Mesodermal cell (in vitro differentiated cells): Measurements from ENCODE around the gene C11orf91.
"Not testable (repeated sequence)": the region's sequence is repeated elsewhere in the genome, so short reads cannot be mapped to it uniquely, and the experiment has no call there.

Experiments used
- H3K27ac ChIP-seq: 2 replicates; pipeline ENCODE4 v1.7.0; 2013; ENCODE audit warnings: mild to moderate bottlenecking, low read depth, low read length, moderate library complexity; ENCODE audit not compliant: severe bottlenecking
- H3K36me3 ChIP-seq: 2 replicates; pipeline ENCODE4 v1.7.1; 2013; ENCODE audit warnings: mild to moderate bottlenecking, low read length, moderate library complexity; ENCODE audit not compliant: control insufficient read depth, insufficient read depth
- H3K4me1 ChIP-seq: one replicate; pipeline ENCODE4 v1.7.1; 2013; ENCODE audit warnings: mild to moderate bottlenecking, low read length; ENCODE audit not compliant: insufficient read depth, control insufficient read depth, poor library complexity, severe bottlenecking
- H3K4me3 ChIP-seq: 2 replicates; pipeline ENCODE4 v1.7.0; 2013; ENCODE audit warnings: low read length, control low read depth, mild to moderate bottlenecking; ENCODE audit not compliant: insufficient read depth, poor library complexity, severe bottlenecking; ENCODE audit errors: extremely low read depth
- H3K9me3 ChIP-seq: 2 replicates; pipeline ENCODE4 v1.7.1; 2013; ENCODE audit warnings: mild to moderate bottlenecking, low read length, moderate library complexity; ENCODE audit not compliant: control insufficient read depth
- WGBS, 2 experiments: methylation state at CpG; one replicate each; pipeline ENCODE4 v1.1.5; 2013; ENCODE audit warnings: missing lambda C conversion rate in 2 of 2; ENCODE audit not compliant: insufficient coverage in 2 of 2; 5-methylcytosine and 5-hydroxymethylcytosine counted together

C11orf91 gene

DNA sequence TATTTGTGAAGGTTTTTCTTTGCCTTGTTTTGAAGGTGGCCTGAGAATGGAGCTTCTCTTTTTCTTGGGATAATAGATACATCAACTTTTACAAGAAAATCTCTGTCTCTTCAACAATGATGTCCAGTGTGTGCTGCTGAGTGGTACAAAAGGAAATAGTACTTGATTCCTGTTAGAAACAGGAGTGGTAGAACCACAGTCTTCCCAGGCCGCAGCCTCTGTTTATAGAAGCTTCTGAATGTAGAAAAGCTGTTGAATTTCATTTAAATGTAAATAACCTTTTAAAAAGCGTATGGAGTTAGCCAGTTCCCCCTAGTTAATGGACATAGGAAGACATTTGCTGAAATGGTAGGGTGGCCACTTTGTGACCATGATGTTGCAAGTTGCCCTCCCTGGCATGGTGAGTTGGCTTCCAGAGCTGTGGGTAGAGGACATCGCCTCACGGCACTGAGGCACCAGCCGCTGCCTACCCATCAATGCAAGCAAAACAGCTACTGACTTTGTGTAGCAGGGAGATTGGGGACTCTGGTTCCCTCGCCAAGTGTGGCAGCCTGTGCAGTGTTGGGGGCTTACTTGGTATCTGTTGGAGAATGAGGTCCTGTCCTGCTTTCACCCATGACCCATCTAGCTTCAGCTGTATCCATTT lies 31.6 kb downstream of the C11orf91 start:
- Histone ChIP-seq H3K9me3 (no peaks in the 10 kb centered on the region), H3K27ac (no peak overlapping the region), H3K4me3 (no peak overlapping the region), H3K36me3 (peaks cover 10% of the 10 kb centered on the region), H3K4me1 (peaks cover 22% of the 10 kb centered on the region)
- 92 to 100% methylated on average over 2 of the region's 6 CpGs for WGBS, 2 experiments

DNA sequence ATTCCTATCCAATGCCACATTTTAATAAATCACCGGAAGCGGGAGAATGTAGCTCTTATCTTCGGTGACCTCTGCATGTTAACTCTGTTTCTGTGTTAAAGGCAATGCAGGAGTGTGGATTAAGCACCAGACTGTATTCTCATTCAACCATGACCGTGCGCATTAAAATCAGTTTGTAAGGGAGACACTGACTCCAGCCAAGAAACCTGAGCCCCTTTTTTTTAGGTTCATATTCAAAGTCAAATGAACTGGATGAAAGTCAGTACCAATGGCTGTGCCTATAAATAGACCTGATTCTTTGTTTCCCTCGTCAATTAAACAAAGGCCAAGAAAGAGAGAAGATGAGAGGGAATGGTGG lies 32.2 kb downstream of the C11orf91 start:
- H3K27ac ChIP-seq, result no peak overlapping the region
- WGBS, 2 experiments, result 91 to 97% methylated on average over 6 of the region's 6 CpGs
- peaks cover 17% of the 10 kb centered on the region for H3K4me1 ChIP-seq
- H3K4me3 ChIP-seq, result no peak overlapping the region
- H3K36me3 ChIP-seq, result peaks cover 10% of the 10 kb centered on the region
- no peaks in the 10 kb centered on the region for H3K9me3 ChIP-seq

DNA sequence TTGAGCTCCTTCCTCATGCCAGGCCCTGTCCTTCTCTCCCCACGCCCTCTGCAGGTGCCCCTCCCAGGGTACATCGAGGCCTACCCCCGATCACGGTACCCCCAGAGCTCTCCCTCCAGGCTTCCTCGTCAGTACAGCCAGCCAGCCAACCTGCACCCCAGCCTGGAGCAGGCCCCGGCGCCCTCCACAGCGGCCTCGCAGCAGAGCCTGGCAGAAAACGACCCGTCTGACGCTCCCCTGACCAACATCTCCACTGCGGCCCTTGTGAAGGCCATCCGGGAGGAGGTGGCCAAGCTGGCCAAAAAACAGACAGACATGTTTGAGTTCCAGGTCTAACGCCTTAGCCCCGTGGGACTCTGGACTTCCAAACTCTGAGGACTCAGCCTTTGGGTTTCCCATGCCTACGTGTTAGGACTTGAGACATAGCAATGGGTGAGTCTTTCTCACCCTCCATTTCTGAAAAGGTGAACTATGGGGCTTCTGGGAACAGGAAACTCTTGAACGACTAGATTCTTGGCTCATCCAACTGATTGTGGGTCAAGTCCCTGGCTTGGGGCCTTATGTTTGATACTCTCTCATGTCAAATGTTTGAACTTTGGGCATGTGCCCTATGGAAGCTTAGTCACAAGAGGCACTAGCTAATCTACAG lies 32.7 kb downstream of the C11orf91 start:
- 94 to 96% methylated on average over 13 to 17 of the region's 18 CpGs for WGBS, 2 experiments
- Histone ChIP-seq H3K36me3 (peaks cover 10% of the 10 kb centered on the region), H3K4me1 (peaks cover 17% of the 10 kb centered on the region), H3K27ac (no peak overlapping the region), H3K4me3 (no peak overlapping the region), H3K9me3 (no peaks in the 10 kb centered on the region)

DNA sequence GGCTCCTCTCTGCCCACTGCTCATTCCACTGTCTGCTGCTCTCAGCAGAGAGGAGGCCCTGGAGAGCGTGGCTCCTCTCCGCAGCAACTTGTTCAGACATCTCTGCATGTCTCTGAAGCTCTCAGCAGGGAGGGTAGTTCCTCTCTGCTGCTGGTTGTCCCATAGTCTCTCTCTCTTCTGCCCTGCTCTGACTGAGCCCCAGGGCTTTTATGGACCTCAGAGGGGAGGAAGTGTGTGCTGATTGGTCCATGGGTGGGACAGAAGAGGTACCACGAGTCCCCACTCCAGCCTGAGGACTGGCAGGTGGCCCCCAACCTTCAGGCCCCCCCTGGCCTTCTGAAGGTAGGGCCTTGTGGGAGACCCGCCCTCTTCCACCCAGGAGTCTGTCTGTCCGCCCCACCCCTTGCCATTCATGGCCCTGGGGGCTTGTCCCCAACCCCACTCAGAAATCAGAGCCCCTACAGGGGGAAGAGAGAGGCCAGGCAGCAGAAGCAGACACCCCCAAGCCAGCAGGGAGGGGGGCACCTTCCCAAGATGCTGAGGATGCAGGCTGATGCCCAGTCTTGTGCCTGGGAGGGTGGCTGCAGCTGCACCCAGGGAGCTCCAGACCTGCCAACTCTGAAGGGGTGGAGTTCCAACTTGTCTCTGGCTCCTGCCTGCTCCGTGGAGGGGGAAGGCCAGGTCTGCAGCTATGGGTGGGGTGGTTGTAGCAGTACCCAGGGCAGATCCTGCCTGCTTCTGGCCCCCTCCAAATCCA lies 35.1 kb downstream of the C11orf91 start:
- no peaks in the 10 kb centered on the region for H3K9me3 ChIP-seq
- H3K27ac ChIP-seq, result no peak overlapping the region
- no peak overlapping the region for H3K4me3 ChIP-seq
- H3K4me1 ChIP-seq, result peaks cover 16% of the 10 kb centered on the region
- 82 to 90% methylated on average over 3 to 6 of the region's 6 CpGs for WGBS, 2 experiments
- H3K36me3 ChIP-seq, result peaks cover 10% of the 10 kb centered on the region

DNA sequence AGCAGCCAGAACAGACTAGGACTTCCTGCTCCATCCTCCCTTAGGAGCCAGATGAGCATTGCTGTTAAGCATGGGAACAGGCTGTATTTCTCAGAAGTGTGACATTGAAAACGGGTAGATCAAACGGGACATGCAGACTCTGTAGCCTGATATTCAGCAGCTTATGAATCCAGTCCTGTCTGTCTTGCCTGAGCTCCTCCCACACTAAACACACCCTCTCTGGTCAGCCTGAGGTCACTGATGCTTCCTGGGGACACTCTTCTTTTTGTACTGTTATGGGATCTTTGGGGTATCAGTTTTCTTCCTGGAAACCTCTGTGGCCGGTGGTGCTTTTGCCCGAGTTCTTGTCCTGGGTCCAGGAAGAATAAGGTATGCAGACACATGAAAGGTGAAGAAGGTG lies 35.8 kb downstream of the C11orf91 start:
- H3K4me3 ChIP-seq, result no peak overlapping the region
- peaks cover 10% of the 10 kb centered on the region for H3K36me3 ChIP-seq
- 83 to 100% methylated on average over 4 of the region's 4 CpGs for WGBS, 2 experiments
- peaks cover 11% of the 10 kb centered on the region for H3K4me1 ChIP-seq
- no peaks in the 10 kb centered on the region for H3K9me3 ChIP-seq
- H3K27ac ChIP-seq, result no peak overlapping the region

DNA sequence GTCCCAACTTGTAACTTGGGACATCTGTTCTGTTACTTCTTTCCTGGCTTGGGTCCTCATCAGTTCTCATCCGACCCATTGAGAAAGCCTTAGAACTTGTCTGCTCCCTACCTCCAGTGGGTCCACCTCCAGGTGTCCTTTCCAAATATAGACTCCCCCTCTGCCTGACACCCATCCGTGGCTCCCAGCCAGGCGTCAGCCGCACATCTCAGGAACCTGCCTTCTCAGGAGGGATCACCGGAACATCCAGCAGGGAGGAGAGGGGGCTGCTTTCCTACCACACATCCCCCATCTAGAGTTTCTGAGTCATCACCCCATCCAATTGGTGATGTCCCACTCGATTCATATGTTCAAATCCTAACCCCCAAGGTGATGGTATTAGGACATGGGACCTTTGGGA lies 36.5 kb downstream of the C11orf91 start:
- Histone ChIP-seq H3K27ac (no peak overlapping the region), H3K9me3 (no peaks in the 10 kb centered on the region), H3K4me3 (no peak overlapping the region), H3K36me3 (peaks cover 10% of the 10 kb centered on the region), H3K4me1 (peaks cover 4% of the 10 kb centered on the region)
- WGBS, 2 experiments, result 95 to 97% methylated on average over 2 to 4 of the region's 6 CpGs

DNA sequence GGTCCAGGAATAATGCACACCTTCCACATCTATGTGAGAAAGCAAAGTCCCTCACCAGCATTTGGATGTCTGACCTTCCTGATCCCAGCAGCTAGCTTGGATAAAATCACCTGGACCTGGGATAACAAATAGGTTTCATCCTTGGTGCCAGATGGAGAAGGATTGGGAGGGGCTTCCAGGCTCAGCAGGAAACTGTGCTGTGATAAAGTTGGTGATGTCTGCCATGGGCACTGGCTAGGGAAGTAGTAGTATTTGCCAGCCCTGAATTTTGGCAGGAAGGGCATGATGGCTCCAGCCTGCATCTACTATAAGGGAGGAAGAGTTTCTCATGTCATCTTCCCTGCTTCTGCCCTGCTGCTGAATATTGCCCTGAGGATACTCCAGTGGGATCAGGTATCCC lies 37.5 kb downstream of the C11orf91 start:
- Histone ChIP-seq H3K4me1 (no peaks in the 10 kb centered on the region), H3K27ac (no peak overlapping the region), H3K4me3 (no peak overlapping the region), H3K9me3 (no peaks in the 10 kb centered on the region), H3K36me3 (peaks cover 12% of the 10 kb centered on the region)

DNA sequence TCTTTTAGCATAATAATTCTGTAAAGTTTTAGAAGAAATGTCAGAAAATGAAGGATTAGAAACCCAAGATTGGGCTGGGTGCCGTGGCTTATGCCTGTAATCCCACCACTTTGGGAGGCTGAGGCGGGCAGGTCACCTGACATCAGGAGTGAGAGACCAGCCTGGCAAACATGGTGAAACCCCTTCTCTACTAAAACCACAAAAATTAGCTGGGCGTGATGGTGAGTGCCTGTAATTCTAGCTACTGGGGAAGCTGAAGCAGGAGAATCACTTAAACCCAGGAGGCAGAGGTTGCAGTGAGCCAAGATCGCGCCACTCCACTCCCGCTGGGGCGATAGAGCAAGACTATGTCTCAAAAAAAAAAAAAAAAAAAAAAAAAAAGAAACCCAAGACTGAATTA lies 39.1 kb downstream of the C11orf91 start:
- H3K4me1 ChIP-seq, H3K27ac ChIP-seq, H3K9me3 ChIP-seq, H3K4me3 ChIP-seq, H3K36me3 ChIP-seq: not testable (repeated sequence)
- WGBS, 2 experiments, result 80 to 100% methylated on average over 1 of the region's 7 CpGs

DNA sequence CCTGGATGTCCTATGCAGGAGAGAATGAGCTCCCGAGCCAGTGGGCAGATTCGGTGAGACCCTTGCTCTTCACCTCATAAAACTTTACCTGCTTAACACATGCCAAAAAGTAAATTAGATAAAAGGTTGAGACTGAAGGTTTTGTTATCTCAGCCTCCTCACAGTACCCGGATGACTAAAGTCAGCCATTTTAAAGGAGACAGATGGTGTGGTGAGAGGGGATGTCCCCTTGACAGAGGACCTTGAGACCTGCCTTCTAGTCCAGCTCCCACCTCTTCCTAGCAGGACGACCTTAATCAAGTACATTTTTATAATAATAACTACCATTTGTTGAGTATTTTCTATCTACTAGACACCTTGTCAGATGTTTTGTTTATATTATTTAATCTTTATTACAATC lies 39.7 kb downstream of the C11orf91 start:
- no peak overlapping the region for H3K27ac ChIP-seq
- no peaks in the 10 kb centered on the region for H3K9me3 ChIP-seq
- H3K36me3 ChIP-seq, result peaks cover 5% of the 10 kb centered on the region
- WGBS, 2 experiments, result no CpG with 5 or more reads among the region's 4 CpGs
- H3K4me1 ChIP-seq, result no peaks in the 10 kb centered on the region
- no peak overlapping the region for H3K4me3 ChIP-seq

DNA sequence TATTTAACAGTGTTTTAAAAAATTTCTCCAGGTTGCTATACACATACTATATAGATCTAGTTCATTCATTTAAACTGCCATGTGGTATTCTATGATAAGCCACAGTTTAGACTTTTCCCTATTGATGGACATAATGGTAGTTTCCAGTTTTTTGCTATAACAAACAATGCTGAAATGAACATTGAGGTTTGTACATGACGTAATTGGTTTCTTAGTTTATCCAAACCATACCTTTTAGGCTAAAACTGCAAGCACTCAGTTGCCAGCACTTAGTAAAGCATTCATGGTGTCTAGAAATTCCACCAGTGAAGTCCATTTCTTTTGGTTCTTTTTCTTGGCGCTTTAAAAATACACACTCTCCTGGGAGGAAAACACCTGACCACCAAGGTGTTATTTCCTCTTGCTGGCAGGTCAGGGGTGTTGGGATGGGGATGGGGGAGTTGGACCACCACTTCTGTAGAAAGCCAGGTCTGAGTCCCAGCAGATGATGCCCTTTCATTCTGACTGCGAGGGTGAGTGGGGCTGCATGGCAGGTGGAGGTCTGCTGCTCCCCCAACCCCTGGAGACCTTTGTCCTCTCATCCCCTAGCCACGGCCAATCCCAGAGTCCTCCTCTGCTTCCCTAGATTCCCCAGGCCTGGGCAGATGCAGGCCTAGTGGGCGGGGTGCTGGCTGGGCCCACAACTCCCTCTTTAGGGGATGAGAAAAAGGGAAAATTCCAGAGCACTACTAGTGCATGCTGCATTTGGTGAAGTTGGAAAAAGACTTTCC lies 41.1 kb downstream of the C11orf91 start:
- Histone ChIP-seq H3K9me3 (no peaks in the 10 kb centered on the region), H3K27ac (no peak overlapping the region), H3K36me3 (peaks cover 3% of the 10 kb centered on the region), H3K4me1 (no peaks in the 10 kb centered on the region), H3K4me3 (no peak overlapping the region)
- 87 to 90% methylated on average over 2 of the region's 5 CpGs for WGBS, 2 experiments
